ENCODE measurements around the gene CAMKMT.

- TF ChIP-seq CTCF (IDR thresholded peaks at IDR 0.05), result no peak
- no peak for TF ChIP-seq POLR2A (IDR thresholded peaks at IDR 0.05)
These were observed 25.8 kb upstream of the CAMKMT start for GRCh38 chr2:44335806-44336538.

All from Peyer's patch (tissue), 4 donors.